ENCODE data around the gene MUTYH.
"Not testable (repeated sequence)": the region's sequence is repeated elsewhere in the genome, so short reads cannot be mapped to it uniquely, and the experiment has no call there.

MUTYH gene

GRCh38 chr1:45321444-45321843 is 18.8 kb downstream of the MUTYH start:
- DNase-seq (ENCODE audit: low read depth in 2 of 2) = no peak

GRCh38 chr1:45319761-45320160 is 20.5 kb downstream of the MUTYH start:
- DNase-seq (ENCODE audit: low read depth in 2 of 2) = no peak

- DNase-seq (ENCODE audit: low read depth in 2 of 2) = no peak
These were observed 23.1 kb downstream of the MUTYH start for GRCh38 chr1:45317166-45317565.

- DNase-seq (ENCODE audit: low read depth in 2 of 2) = no peak
These were observed 26.0 kb downstream of the MUTYH start for GRCh38 chr1:45314266-45314665.

- DNase-seq (ENCODE audit: low read depth in 2 of 2) = no peak
These were observed 33.3 kb downstream of the MUTYH start for GRCh38 chr1:45306905-45307304.

- DNase-seq (ENCODE audit: low read depth in 2 of 2) = no peak
These were observed 33.9 kb downstream of the MUTYH start for GRCh38 chr1:45306319-45306718.

GRCh38 chr1:45305231-45305630 is 35.0 kb downstream of the MUTYH start:
- DNase-seq (ENCODE audit: low read depth in 2 of 2) = no peak

GRCh38 chr1:45304311-45305081 is 35.7 kb downstream of the MUTYH start:
- no peak for DNase-seq (ENCODE audit: low read depth in 2 of 2)

GRCh38 chr1:45303520-45304310 is 36.5 kb downstream of the MUTYH start:
- peak; percentile 96 to 97 for DNase-seq (ENCODE audit: low read depth in 2 of 2)

- no peak for DNase-seq (ENCODE audit: low read depth in 2 of 2)
These were observed 37.6 kb downstream of the MUTYH start for GRCh38 chr1:45302505-45303150.

GRCh38 chr1:45300669-45300997 is 39.6 kb downstream of the MUTYH start:
- no peak for DNase-seq (ENCODE audit: low read depth in 2 of 2)

GRCh38 chr1:45299981-45300668 is 40.1 kb downstream of the MUTYH start:
- DNase-seq (ENCODE audit: low read depth in 2 of 2) = peak in 1 of 2 donors; percentile 7

- no peak for DNase-seq (ENCODE audit: low read depth in 2 of 2)
These were observed 40.9 kb downstream of the MUTYH start for GRCh38 chr1:45299296-45299695.

GRCh38 chr1:45297666-45298356 is 42.4 kb downstream of the MUTYH start:
- DNase-seq (ENCODE audit: low read depth in 2 of 2) = no peak

GRCh38 chr1:45291716-45292115 is 48.5 kb downstream of the MUTYH start:
- DNase-seq (ENCODE audit: low read depth in 2 of 2) = no peak

GRCh38 chr1:45291002-45291401 is 49.2 kb downstream of the MUTYH start:
- not testable (repeated sequence) for DNase-seq (ENCODE audit: low read depth in 2 of 2)

GRCh38 chr1:45286521-45286920 is 53.7 kb downstream of the MUTYH start:
- DNase-seq (ENCODE audit: low read depth in 2 of 2) = not testable (repeated sequence)

GRCh38 chr1:45284858-45285257 is 55.4 kb downstream of the MUTYH start:
- DNase-seq (ENCODE audit: low read depth in 2 of 2) = not testable (repeated sequence)

- no peak for DNase-seq (ENCODE audit: low read depth in 2 of 2)
These were observed 57.9 kb downstream of the MUTYH start for GRCh38 chr1:45282351-45282750.

Data from stimulated activated CD8-positive, alpha-beta memory T cell treated with anti-CD3 and anti-CD28 coated beads, Interleukin-2, amount 100 ng/mL, for 1 hour (primary cell).